Subcutaneous abdominal adipose tissue (tissue), 5 donors: ENCODE measurements around the gene PAH.

ENCODE experiments used
- H3K27ac ChIP-seq: one replicate; pipeline ENCODE4 v1.7.0; 2013; ENCODE audit warnings: low read depth, mild to moderate bottlenecking, inconsistent platforms, low read length, moderate library complexity
- H3K27me3 ChIP-seq, 5 donors: one replicate each; pipeline ENCODE4 v1.7.0; 2013; ENCODE audit warnings: low read length in 5 of 5, inconsistent platforms in 1 of 5; ENCODE audit not compliant: control insufficient read depth in 5 of 5, insufficient read depth in 4 of 5
- H3K36me3 ChIP-seq, 5 donors: one replicate each; pipeline ENCODE4 v1.7.0; 2013; ENCODE audit warnings: low read length in 5 of 5; ENCODE audit not compliant: control insufficient read depth in 5 of 5, insufficient read depth in 5 of 5
- H3K4me1 ChIP-seq, 5 donors: one replicate each; pipeline ENCODE4 v1.7.0; 2013; ENCODE audit warnings: low read length in 5 of 5, mild to moderate bottlenecking in 3 of 5, moderate library complexity in 1 of 5; ENCODE audit not compliant: control insufficient read depth in 5 of 5, insufficient read depth in 5 of 5
- H3K4me3 ChIP-seq, 5 donors: one replicate each; pipeline ENCODE4 v1.7.0; 2013; ENCODE audit warnings: low read length in 5 of 5, low read depth in 1 of 5
- H3K9ac ChIP-seq, 5 donors: one replicate each; pipeline ENCODE4 v1.7.0; 2013; ENCODE audit warnings: low read length in 5 of 5, mild to moderate bottlenecking in 4 of 5, moderate library complexity in 3 of 5
- H3K9me3 ChIP-seq, 5 donors: one replicate each; pipeline ENCODE4 v1.7.0; 2013; ENCODE audit warnings: low read length in 5 of 5; ENCODE audit not compliant: control insufficient read depth in 5 of 5
- donor health status: healthy.
- donor health status: healthy.
- donor health status: healthy.
- donor health status: healthy.
- donor health status: healthy.

Gene PAH

DNA sequence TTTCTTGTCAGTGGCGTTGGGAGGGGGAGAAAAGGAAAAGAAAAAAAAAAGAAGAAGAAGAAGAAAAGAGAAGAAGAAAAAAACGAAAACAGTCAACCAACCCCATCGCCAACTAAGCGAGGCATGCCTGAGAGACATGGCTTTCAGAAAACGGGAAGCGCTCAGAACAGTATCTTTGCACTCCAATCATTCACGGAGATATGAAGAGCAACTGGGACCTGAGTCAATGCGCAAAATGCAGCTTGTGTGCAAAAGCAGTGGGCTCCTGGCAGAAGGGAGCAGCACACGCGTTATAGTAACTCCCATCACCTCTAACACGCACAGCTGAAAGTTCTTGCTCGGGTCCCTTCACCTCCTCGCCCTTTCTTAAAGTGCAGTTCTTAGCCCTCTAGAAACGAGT, 42.3 kb upstream of the PAH start:
- Histone ChIP-seq H3K4me1 (peaks cover 0 to 28% (median 20%) of the 10 kb centered on the region in 5 donors), H3K27me3 (peaks cover 36 to 87% (median 69%) of the 10 kb centered on the region in 5 donors), H3K27ac (no peak overlapping the region), H3K9me3 (peaks cover 6 to 11% (median 8%) of the 10 kb centered on the region in 5 donors), H3K9ac (no peak overlapping the region), H3K36me3 (no peaks in the 10 kb centered on the region), H3K4me3 (no peak overlapping the region)

DNA sequence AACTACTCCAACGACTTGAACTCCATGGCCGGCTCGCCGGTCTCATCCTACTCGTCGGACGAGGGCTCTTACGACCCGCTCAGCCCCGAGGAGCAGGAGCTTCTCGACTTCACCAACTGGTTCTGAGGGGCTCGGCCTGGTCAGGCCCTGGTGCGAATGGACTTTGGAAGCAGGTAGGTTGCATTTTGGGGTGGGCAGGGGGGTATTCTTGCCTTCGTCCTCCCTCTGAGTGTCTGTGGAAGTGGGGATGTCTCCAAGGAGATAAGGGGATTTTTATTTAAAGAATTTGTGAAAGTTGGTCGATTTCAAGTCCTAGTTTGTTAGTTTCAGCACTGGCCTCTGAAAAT, 41.8 kb upstream of the PAH start:
- Histone ChIP-seq H3K4me1 (peaks cover 0 to 28% (median 20%) of the 10 kb centered on the region in 5 donors), H3K27me3 (peaks cover 33 to 88% (median 69%) of the 10 kb centered on the region in 5 donors), H3K9me3 (peaks cover 2 to 10% (median 4%) of the 10 kb centered on the region in 5 donors), H3K36me3 (no peaks in the 10 kb centered on the region), H3K9ac (no peak overlapping the region), H3K4me3 (peak overlapping the region in 2 of 5 donors; percentile 53 to 55), H3K27ac (no peak overlapping the region)

- Histone ChIP-seq H3K9ac (no peak overlapping the region), H3K27me3 (peaks cover 33 to 86% (median 68%) of the 10 kb centered on the region in 5 donors), H3K36me3 (no peaks in the 10 kb centered on the region), H3K27ac (no peak overlapping the region), H3K9me3 (peaks cover 0 to 5% (median 0%) of the 10 kb centered on the region in 5 donors), H3K4me3 (peak overlapping the region in 4 of 5 donors; percentile 26 to 55 (median 48)), H3K4me1 (peaks cover 0 to 28% (median 20%) of the 10 kb centered on the region in 5 donors)
Measured at GRCh38 chr12:102958073-102958829, 41.2 kb upstream of the PAH start.

DNA sequence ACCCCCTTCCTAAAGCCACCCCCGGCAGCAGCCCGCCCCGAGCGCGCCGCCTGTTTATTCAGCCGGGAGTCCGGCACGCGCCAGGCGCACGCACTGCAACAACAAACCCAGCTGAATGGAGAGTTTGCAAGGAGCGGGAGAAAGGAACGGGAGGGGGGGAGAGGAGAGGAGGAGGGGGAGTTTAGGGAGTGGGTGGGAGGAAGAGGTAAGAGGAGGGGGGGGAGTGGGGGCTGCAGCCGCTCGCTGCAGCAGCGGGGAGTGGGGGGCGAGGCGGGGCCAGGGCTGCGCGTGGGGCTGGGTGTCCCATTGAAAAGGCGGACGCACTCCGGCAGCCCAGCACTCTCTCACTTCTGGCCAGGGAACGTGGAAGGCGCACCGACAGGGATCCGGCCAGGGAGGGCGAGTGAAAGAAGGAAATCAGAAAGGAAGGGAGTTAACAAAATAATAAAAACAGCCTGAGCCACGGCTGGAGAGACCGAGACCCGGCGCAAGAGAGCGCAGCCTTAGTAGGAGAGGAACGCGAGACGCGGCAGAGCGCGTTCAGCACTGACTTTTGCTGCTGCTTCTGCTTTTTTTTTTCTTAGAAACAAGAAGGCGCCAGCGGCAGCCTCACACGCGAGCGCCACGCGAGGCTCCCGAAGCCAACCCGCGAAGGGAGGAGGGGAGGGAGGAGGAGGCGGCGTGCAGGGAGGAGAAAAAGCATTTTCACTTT, 40.5 kb upstream of the PAH start, which contains the start of gene ASCL1:
Gene ASCL1, plus strand, starts transcription at position 336 of the 712 bp plus-strand sequence. CDS start 571 bp downstream, outside the sequence.
- Histone ChIP-seq H3K9ac (no peak within 1 kb of the TSS), H3K4me1 (peaks cover 0 to 28% (median 20%) of the 10 kb centered on the region in 5 donors), H3K27me3 (peaks cover 33 to 78% (median 61%) of the 10 kb centered on the region in 5 donors), H3K27ac (no peak within 1 kb of the TSS), H3K4me3 (peak within 1 kb of the TSS; percentile 26 to 60 (median 53)), H3K9me3 (peaks cover 0 to 2% (median 0%) of the 10 kb centered on the region in 5 donors), H3K36me3 (no peaks in the 10 kb centered on the region)

DNA sequence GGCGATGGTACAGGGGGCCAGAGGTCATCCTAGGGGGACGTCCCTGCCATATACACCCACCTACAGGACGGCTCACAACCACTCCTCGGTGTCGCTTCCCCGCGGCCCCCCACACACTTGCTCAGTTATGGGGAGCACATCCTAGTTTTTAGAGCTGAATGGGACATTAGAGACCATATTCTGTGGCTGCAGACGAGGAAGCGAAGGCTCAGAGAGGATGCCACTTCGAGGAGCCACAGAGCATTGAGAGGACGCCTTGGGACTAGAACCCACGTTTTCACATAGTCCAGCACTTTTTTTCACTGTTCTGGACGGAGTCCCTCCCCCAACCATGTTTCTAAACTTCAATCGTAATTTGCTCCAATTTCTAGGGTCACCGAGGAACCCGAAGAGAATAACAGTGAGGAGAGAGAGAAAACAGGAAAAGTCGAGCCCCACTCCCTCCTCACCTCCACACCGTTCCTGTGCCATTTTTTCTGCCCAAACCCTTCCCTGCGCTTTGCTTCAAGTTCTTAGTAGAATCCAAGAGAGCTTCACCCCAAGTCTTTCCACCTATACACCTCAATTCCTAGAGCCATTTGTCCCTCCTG, 39.8 kb upstream of the PAH start:
- peaks cover 0 to 2% (median 0%) of the 10 kb centered on the region in 5 donors for H3K9me3 ChIP-seq
- H3K4me1 ChIP-seq: peaks cover 0 to 28% (median 20%) of the 10 kb centered on the region in 5 donors
- H3K36me3 ChIP-seq: no peaks in the 10 kb centered on the region
- no peak overlapping the region for H3K9ac ChIP-seq
- no peak overlapping the region for H3K27ac ChIP-seq
- no peak overlapping the region for H3K4me3 ChIP-seq
- H3K27me3 ChIP-seq: peaks cover 30 to 74% (median 56%) of the 10 kb centered on the region in 5 donors

- peaks cover 0 to 2% (median 0%) of the 10 kb centered on the region in 5 donors for H3K9me3 ChIP-seq
- H3K27me3 ChIP-seq: peaks cover 28 to 73% (median 54%) of the 10 kb centered on the region in 5 donors
Measured at GRCh38 chr12:102955926-102956737, 39.1 kb upstream of the PAH start.

DNA sequence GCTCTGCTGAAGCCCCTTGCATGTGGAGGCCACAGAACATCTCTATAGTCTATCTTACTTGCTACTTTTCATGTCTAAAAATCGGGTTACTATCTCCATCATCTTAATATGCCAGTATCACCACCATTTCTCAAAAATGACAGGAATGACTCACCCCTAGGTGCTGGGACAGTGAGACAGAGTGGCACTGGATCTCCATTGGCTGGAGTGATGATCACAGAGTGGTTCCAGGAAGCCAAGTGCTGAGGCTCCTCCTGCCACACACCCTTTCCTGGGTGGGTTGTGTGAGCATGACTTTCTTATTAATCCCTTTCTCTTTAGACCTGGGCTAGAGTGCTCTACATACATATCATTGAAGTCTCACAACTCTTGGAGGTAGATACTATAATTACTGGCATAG, 37.1 kb upstream of the PAH start:
- Histone ChIP-seq H3K36me3 (no peaks in the 10 kb centered on the region), H3K4me1 (peaks cover 0 to 28% (median 20%) of the 10 kb centered on the region in 5 donors), H3K4me3 (no peak overlapping the region), H3K27me3 (peaks cover 30 to 74% (median 57%) of the 10 kb centered on the region in 5 donors), H3K27ac (no peak overlapping the region), H3K9ac (no peak overlapping the region), H3K9me3 (peaks cover 0 to 2% (median 0%) of the 10 kb centered on the region in 5 donors)

More at GRCh38 chr12:102955926-102956737, 39.1 kb upstream of the PAH start:
- Histone ChIP-seq H3K36me3 (no peaks in the 10 kb centered on the region), H3K9ac (no peak overlapping the region), H3K27ac (no peak overlapping the region), H3K4me3 (peak overlapping the region in 1 of 5 donors; percentile 31), H3K4me1 (peaks cover 0 to 28% (median 20%) of the 10 kb centered on the region in 5 donors)

DNA sequence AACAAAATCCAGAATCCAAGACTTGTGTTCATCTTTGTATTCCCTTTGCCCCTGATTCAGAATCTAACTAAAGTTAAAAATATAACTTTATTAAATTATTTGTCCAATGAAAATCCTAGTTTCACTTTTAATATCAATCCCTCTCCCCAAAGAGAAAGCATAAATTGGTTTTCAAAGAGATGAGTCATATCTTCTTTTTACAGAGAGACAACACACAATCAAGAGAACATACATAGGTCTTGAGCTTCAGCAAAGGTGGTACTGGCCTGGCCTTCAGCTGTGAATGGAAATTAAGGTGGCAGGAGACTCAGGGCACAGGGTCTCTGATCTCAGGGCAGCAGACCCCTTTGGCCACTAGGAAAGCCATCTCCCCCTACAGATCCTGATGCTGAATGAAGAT, 36.2 kb upstream of the PAH start:
- H3K9ac ChIP-seq: no peak overlapping the region
- no peaks in the 10 kb centered on the region for H3K36me3 ChIP-seq
- H3K27me3 ChIP-seq: peaks cover 30 to 71% (median 54%) of the 10 kb centered on the region in 5 donors
- peaks cover 0 to 21% (median 13%) of the 10 kb centered on the region in 5 donors for H3K4me1 ChIP-seq
- peaks cover 0 to 2% (median 0%) of the 10 kb centered on the region in 5 donors for H3K9me3 ChIP-seq
- no peak overlapping the region for H3K27ac ChIP-seq
- H3K4me3 ChIP-seq: no peak overlapping the region

DNA sequence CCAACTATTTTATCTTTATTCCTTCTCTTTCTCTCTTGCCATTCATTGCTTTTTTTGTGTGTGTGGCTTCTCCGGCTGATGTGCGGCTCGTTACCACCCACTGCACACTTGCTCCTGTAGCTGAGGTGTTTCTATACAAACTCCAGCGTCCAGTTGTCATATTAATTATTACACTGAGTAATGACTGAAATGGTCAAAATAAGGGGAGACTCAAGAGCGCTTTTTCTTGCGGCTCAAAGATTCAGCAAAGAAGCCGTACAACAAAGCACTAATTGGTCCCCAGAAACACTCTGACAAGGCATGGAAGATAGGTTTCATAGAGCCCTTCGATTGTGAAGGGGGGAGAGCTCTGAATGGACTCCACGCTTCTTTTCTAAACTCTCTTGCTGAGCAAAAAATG, 34.8 kb upstream of the PAH start:
- Histone ChIP-seq H3K9ac (no peak overlapping the region), H3K4me1 (peaks cover 0 to 9% (median 5%) of the 10 kb centered on the region in 5 donors), H3K9me3 (peaks cover 0 to 2% (median 0%) of the 10 kb centered on the region in 5 donors), H3K36me3 (no peaks in the 10 kb centered on the region), H3K27ac (no peak overlapping the region), H3K4me3 (no peak overlapping the region), H3K27me3 (peaks cover 28 to 64% (median 51%) of the 10 kb centered on the region in 5 donors)
